HCT116 (cell line): ENCODE measurements around the gene SMTNL1. TPM values are rescaled to one million over a fixed set of nuclear protein-coding genes. Genes with fewer than 3 reads are reported as not detected.

Experiments used
- ATAC-seq: fragments of 200-7000 bp; cut with Tn5 transposase; 2 replicates; pipeline ENCODE4 v1.9.1; 2020; ENCODE audit warnings: mild to moderate bottlenecking, moderate library complexity
- BruUV-seq: library from RNA; stranded (reverse); fragments of 400-500 nt; replicated peaks from 2 replicates; lab custom pipeline; 2021; lab: Mats Ljungman, UMichigan
- CTCF ChIA-PET: fragments of 300-600 bp; sonication (Branson Sonifier 250); formaldehyde crosslinking; loops from one replicate; lab custom pipeline; 2021; ENCODE audit warnings: antibody characterized with exemption; lab: Charles Lee
- POLR2A ChIA-PET: fragments of 300-600, 350-600 bp; sonication (Branson Sonifier 250); formaldehyde crosslinking; loops from one replicate; lab custom pipeline; 2021; ENCODE audit warnings: antibody characterized with exemption; lab: Charles Lee
- RAD21 ChIA-PET, 2 experiments: fragments of 300-600 bp; sonication (Branson Sonifier 250); formaldehyde crosslinking; loops; one replicate each; lab custom pipeline; 2023; ENCODE audit warnings: low total read pairs in 2 of 2; ENCODE audit not compliant: uncharacterized antibody in 2 of 2, unreplicated experiment in 2 of 2, low non-redundant PET in 1 of 2; lab: Charles Lee
- DNase-seq: peaks from one replicate; pipeline ENCODE4 v3.0.0-alpha.2; 2010; ENCODE audit warnings: low read depth, low spot score
- H2AFZ ChIP-seq: fragments of 200-600 bp; shearing (Covaris generic), sonication (generic); 2 replicates; pipeline ENCODE4 v1.6.1; 2017; ENCODE audit warnings: low read depth, mixed run types, mixed read lengths, antibody characterized with exemption, low read length; ENCODE audit not compliant: poor library complexity, severe bottlenecking
- H3K27ac ChIP-seq: 2 replicates; pipeline ENCODE4 v1.5.1; 2012; ENCODE audit warnings: low read depth, low read length
- H3K27me3 ChIP-seq: fragments of 200-600 bp; sonication (generic); 2 replicates; pipeline ENCODE4 v1.6.1; 2016; ENCODE audit warnings: mixed run types, low read length, mixed read lengths; ENCODE audit not compliant: insufficient read depth
- H3K36me3 ChIP-seq, 2 experiments: fragments of 200-500 bp in 1 of 2; fragments of 200-600 bp in 1 of 2; sonication (Bioruptor generic) in 1 of 2; sonication (generic) in 1 of 2; 2 replicates each; pipeline versions ENCODE4 v1.5.1 to v1.6.1; 2014 to 2016; ENCODE audit warnings: low read length in 2 of 2, inconsistent platforms in 1 of 2, mixed read lengths in 1 of 2, mixed run types in 1 of 2; ENCODE audit not compliant: insufficient read depth in 2 of 2, control insufficient read depth in 1 of 2
- H3K4me1 ChIP-seq, 2 experiments: fragments of 200-600 bp in 1 of 2; sonication (generic) in 1 of 2; 2 replicates each; pipeline versions ENCODE4 v1.5.1 to v1.6.1; 2012 to 2017; ENCODE audit warnings: low read length in 2 of 2, inconsistent platforms in 1 of 2, mild to moderate bottlenecking in 1 of 2, mixed read lengths in 1 of 2, mixed run types in 1 of 2, moderate library complexity in 1 of 2; ENCODE audit not compliant: insufficient read depth in 2 of 2, control insufficient read depth in 1 of 2
- H3K4me2 ChIP-seq: fragments of 200-600 bp; sonication (generic); 2 replicates; pipeline ENCODE4 v1.6.1; 2017; ENCODE audit warnings: mixed run types, low read length, mixed read lengths
- H3K4me3 ChIP-seq, 2 experiments: fragments of 200-600 bp in 1 of 2; sonication (generic) in 1 of 2; replicated peaks in 1 of 2; 2 replicates each; pipeline ENCODE4 v1.5.1; 2011 to 2016; ENCODE audit warnings: low read length in 2 of 2, control low read depth in 1 of 2, low read depth in 1 of 2, mild to moderate bottlenecking in 1 of 2, mixed read lengths in 1 of 2, mixed run types in 1 of 2
- H3K79me2 ChIP-seq: fragments of 200-600 bp; sonication (generic); 2 replicates; pipeline ENCODE4 v1.6.1; 2017; ENCODE audit warnings: mild to moderate bottlenecking, mixed run types, low read length, moderate library complexity, mixed read lengths; ENCODE audit not compliant: insufficient read depth
- H3K9ac ChIP-seq: fragments of 200-600 bp; sonication (generic); 2 replicates; pipeline ENCODE4 v1.6.1; 2016; ENCODE audit warnings: low read length, mixed read lengths
- H3K9me2 ChIP-seq: fragments of 200-600 bp; sonication (generic), shearing (Covaris generic); 2 replicates; pipeline ENCODE4 v1.6.1; 2017; ENCODE audit warnings: mixed run types, mild to moderate bottlenecking, moderate library complexity; ENCODE audit not compliant: insufficient read depth
- H3K9me3 ChIP-seq, 2 experiments: fragments of 200-500 bp in 1 of 2; fragments of 200-600 bp in 1 of 2; sonication (Bioruptor generic) in 1 of 2; sonication (generic) in 1 of 2; 2 replicates each; pipeline ENCODE4 v1.6.1; 2014 to 2017; ENCODE audit warnings: low read length in 2 of 2, mixed read lengths in 2 of 2, inconsistent platforms in 1 of 2, low read depth in 1 of 2, mild to moderate bottlenecking in 1 of 2, mixed run types in 1 of 2, moderate library complexity in 1 of 2; ENCODE audit not compliant: control insufficient read depth in 1 of 2, insufficient read depth in 1 of 2
- H4K20me1 ChIP-seq: fragments of 200-600 bp; sonication (generic), shearing (Covaris generic); 2 replicates; pipeline ENCODE4 v1.6.1; 2017; ENCODE audit warnings: mixed run types, mild to moderate bottlenecking, moderate library complexity; ENCODE audit not compliant: insufficient read depth
- ATF3 ChIP-seq: IDR thresholded peaks from 2 replicates; pipeline ENCODE4 v1.6.1; 2012
- CBX3 ChIP-seq: IDR thresholded peaks from 2 replicates; pipeline ENCODE4 v1.6.1; 2012; ENCODE audit warnings: low read depth
- CEBPB ChIP-seq: IDR thresholded peaks from 2 replicates; pipeline ENCODE4 v1.6.1; 2012; ENCODE audit warnings: low read depth
- CTCF ChIP-seq, 3 experiments: fragments of 200-600 bp in 1 of 3; sonication (generic) in 1 of 3; IDR thresholded peaks in 2 of 3; conservative IDR thresholded peaks in 1 of 3; 2 replicates each; pipeline ENCODE4 v1.5.1; 2012 to 2017; ENCODE audit warnings: low read depth in 2 of 3, low read length in 2 of 3, antibody characterized with exemption in 1 of 3, borderline replicate concordance in 1 of 3, control low read depth in 1 of 3, mild to moderate bottlenecking in 1 of 3, mixed read lengths in 1 of 3, mixed run types in 1 of 3, moderate library complexity in 1 of 3; ENCODE audit not compliant: insufficient read depth in 1 of 3
- EGR1 ChIP-seq: IDR thresholded peaks from 2 replicates; pipeline ENCODE4 v1.6.1; 2012; ENCODE audit warnings: low read depth
- ELF1 ChIP-seq: IDR thresholded peaks from 2 replicates; pipeline ENCODE4 v1.6.1; 2012; ENCODE audit warnings: low read depth, borderline replicate concordance
- EZH2 ChIP-seq: fragments of 200-600 bp; sonication (generic); IDR thresholded peaks from 2 replicates; pipeline ENCODE4 v1.6.1; 2017; ENCODE audit warnings: antibody characterized with exemption, mixed run types
- FOSL1 ChIP-seq: IDR thresholded peaks from 2 replicates; pipeline ENCODE4 v1.6.1; 2012; ENCODE audit warnings: low read depth
- JUND ChIP-seq: IDR thresholded peaks from 2 replicates; pipeline ENCODE4 v1.6.1; 2012
- MAX ChIP-seq: IDR thresholded peaks from 2 replicates; pipeline ENCODE4 v1.6.1; 2012
- POLR2A ChIP-seq: IDR thresholded peaks from 2 replicates; pipeline ENCODE4 v1.7.0; 2011; ENCODE audit warnings: borderline replicate concordance; ENCODE audit not compliant: insufficient read depth, insufficient read length; ENCODE audit errors: extremely low read depth
- POLR2AphosphoS5 ChIP-seq: IDR thresholded peaks from 2 replicates; pipeline ENCODE4 v1.6.1; 2011; ENCODE audit warnings: mild to moderate bottlenecking, low read depth, low read length, moderate library complexity
- RAD21 ChIP-seq: IDR thresholded peaks from 2 replicates; pipeline ENCODE4 v1.6.1; 2012; ENCODE audit warnings: low read depth, mild to moderate bottlenecking
- SP1 ChIP-seq: IDR thresholded peaks from 2 replicates; pipeline ENCODE4 v1.6.1; 2012; ENCODE audit warnings: low read depth
- YY1 ChIP-seq: IDR thresholded peaks from 2 replicates; pipeline ENCODE4 v1.6.1; 2011; ENCODE audit warnings: low read length, low read depth, moderate library complexity, mild to moderate bottlenecking; ENCODE audit not compliant: insufficient replicate concordance; ENCODE audit errors: extremely low read depth
- ZBTB33 ChIP-seq: IDR thresholded peaks from 2 replicates; pipeline ENCODE4 v1.6.1; 2011; ENCODE audit warnings: mild to moderate bottlenecking, low read length, moderate library complexity; ENCODE audit not compliant: insufficient replicate concordance; ENCODE audit errors: extremely low read depth
- ZFX ChIP-seq: fragments of 450-650 bp; IDR thresholded peaks from 2 replicates; pipeline ENCODE4 v1.6.1; 2017
- ZNF274 ChIP-seq: fragments of 200-500 bp; sonication (Bioruptor generic); IDR thresholded peaks from 2 replicates; pipeline ENCODE4 v1.6.1; 2014; ENCODE audit warnings: mild to moderate bottlenecking, low read depth, low read length, inconsistent platforms
- intact Hi-C: fragments of 100-400 bp; cut with micrococcal nuclease; formaldehyde crosslinking; loops from 2 replicates; pipeline ENCODE4 v1.10.0; 2022
- total RNA-seq: library from RNA; stranded (reverse); gene quantifications from one replicate; pipeline ENCODE4 v1.2.1, GENCODE V29; 2021; ENCODE audit not compliant: unreplicated experiment

SMTNL1 gene
- total RNA-seq, 1 experiment from 2014 or later, result not detected

- ChIA-PET POLR2A (no interaction called here), CTCF (interaction anchor here (0.6 kb wide), 1 partner anchor 92 kb away, joined by 3 read pairs; no protein-coding TSS in a partner anchor), RAD21 (no interaction called here)
- Histone ChIP-seq H3K27me3 (no peaks in the 10 kb centered on the region), H3K36me3 (no peaks in the 10 kb centered on the region), H3K4me2 (no peak overlapping the region), H3K9ac (no peak overlapping the region), H3K79me2 (no peaks in the 10 kb centered on the region), H4K20me1 (no peaks in the 10 kb centered on the region), H3K4me3 (no peak overlapping the region), H3K9me3 (no peaks in the 10 kb centered on the region), H3K27ac (no peak overlapping the region), H2AFZ (no peak overlapping the region), H3K4me1 (peaks cover 0 to 13% of the 10 kb centered on the region in 2 experiments; a peak in 3 of 4 replicates), H3K9me2 (no peaks in the 10 kb centered on the region)
- no peak for TF ChIP-seq CEBPB
- no peak for ATAC-seq
- intact Hi-C loops, result no loop called here
- DNase-seq, result no peak
- BruUV-seq, result no TSS peak
Measured at GRCh38 chr11:57571606-57572005, 34.2 kb downstream of the SMTNL1 start.

- Histone ChIP-seq H2AFZ (no peak overlapping the region), H3K27me3 (no peaks in the 10 kb centered on the region), H3K27ac (no peak overlapping the region), H3K79me2 (no peaks in the 10 kb centered on the region), H3K4me3 (no peak overlapping the region), H3K36me3 (no peaks in the 10 kb centered on the region), H3K9me3 (no peaks in the 10 kb centered on the region), H4K20me1 (no peaks in the 10 kb centered on the region), H3K9ac (no peak overlapping the region), H3K9me2 (no peaks in the 10 kb centered on the region), H3K4me2 (no peak overlapping the region), H3K4me1 (no peaks in the 10 kb centered on the region)
- no peak for ATAC-seq
- intact Hi-C loops, result no loop called here
- DNase-seq, result no peak
- RAD21 ChIA-PET, result no interaction called here
- TF ChIP-seq JUND (no peak), ZFX (no peak), ATF3 (no peak), MAX (no peak), EGR1 (no peak), ZNF274 (no peak), YY1 (no peak), CBX3 (no peak), RAD21 (no peak), POLR2A (no peak), CTCF (IDR thresholded peaks at IDR 0.05 in 2 of 3, conservative IDR thresholded peaks at IDR 0.05 in 1 of 3; ENCODE audit: borderline replicate concordance in 1 of 3, insufficient read depth in 1 of 3, low read depth in 2 of 3, low read length in 2 of 3) (no peak), EZH2 (no peak), FOSL1 (no peak), POLR2AphosphoS5 (no peak), ELF1 (no peak), ZBTB33 (no peak), SP1 (no peak)
- CTCF ChIA-PET, result no interaction called here
- POLR2A ChIA-PET, result no interaction called here
- BruUV-seq, result no TSS peak
Measured at GRCh38 chr11:57574061-57574460, 36.7 kb downstream of the SMTNL1 start.
